Hematopoietic multipotent progenitor cell treated with erythropoietin and hydrocortisone succinate and interleukin-3 and kit ligand, for 17 days (in vitro differentiated cells): ENCODE results near the gene DOHH.
A peak's percentile ranks its signal among the peaks of the same experiment; 100 is the strongest.

Source experiments
- DNase-seq: peaks from one replicate; pipeline ENCODE4 v3.0.0-alpha.2; 2015; ENCODE audit warnings: low spot score

Gene DOHH, protein sequence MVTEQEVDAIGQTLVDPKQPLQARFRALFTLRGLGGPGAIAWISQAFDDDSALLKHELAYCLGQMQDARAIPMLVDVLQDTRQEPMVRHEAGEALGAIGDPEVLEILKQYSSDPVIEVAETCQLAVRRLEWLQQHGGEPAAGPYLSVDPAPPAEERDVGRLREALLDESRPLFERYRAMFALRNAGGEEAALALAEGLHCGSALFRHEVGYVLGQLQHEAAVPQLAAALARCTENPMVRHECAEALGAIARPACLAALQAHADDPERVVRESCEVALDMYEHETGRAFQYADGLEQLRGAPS

DNA sequence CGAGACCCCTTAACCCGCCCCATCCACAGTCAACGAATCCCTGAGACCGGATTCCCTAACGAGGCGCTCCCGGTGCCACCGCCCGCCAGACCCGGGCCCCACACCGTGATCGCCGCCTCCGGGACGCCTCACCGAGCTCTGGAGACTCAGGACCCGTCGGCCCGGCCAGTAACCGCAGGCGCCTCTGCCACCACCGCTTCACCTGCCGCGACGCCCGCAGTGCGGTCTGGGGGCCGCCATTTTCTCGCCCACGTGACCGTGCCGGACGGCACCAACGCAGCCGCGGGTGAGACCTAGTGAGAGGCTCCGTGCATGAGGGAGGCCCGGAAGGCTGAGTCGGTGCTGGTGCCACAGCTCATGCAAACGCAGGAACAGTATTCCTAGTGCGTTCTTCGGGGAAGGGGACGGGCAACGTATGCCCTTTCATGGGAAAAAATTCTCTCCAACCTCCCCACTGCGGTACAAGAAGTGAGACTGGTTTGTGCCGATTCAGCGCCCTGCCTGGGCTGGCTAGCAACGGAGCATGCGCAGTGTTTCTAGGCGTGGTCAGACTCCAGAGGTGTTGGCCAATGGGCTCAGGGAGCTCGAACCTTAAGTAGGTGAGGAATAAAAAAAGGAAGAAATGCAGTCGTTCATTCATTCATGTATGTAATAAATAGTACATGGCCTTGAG lies at the start of gene DOHH:
Gene DOHH (minus strand): TSS at position 246 of the 673 bp plus-strand sequence. CDS start 3,860 bp downstream, outside the sequence.
- DNase-seq: peak; percentile 100

DNA sequence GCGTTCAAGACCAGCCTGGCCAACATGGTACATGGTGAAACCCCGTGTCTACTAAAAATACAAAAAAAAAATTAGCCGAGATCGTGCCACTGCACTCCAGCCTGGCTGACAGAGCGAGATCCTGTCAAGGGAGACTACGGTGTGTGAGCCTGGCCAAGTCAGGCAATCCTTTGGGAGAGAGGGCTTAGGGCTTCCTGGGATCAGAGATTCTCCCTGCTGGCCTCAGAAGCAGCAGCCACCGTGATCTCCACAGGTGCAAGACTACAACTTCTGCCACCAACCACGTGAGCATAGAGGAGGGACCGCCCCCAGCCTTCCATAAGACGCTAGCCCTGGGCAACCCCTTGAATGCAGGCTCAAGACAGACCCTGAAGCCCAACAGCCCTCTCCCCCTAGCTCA lies 49.3 kb upstream of the DOHH start:
- DNase-seq: no peak

DNA sequence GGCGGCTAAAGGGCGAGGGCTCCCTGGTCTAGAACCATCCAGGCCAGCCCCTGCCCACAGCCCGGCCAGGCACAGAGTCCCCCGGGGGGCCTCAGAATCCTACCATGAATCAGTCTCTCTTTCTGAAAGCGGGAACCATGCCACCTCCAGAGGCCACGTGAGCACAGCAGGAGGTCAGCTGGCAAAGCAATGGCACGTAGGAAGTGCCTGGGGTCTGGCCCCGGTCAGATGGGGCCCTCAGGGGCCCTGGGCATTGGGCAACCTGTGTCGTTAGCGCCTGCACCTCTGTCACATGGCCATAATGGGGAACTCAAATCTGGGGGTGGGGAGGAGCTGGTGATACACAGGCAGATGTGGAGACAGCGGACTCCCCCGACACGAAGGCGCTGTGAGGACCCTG lies 48.1 kb upstream of the DOHH start:
- DNase-seq: no peak

DNA sequence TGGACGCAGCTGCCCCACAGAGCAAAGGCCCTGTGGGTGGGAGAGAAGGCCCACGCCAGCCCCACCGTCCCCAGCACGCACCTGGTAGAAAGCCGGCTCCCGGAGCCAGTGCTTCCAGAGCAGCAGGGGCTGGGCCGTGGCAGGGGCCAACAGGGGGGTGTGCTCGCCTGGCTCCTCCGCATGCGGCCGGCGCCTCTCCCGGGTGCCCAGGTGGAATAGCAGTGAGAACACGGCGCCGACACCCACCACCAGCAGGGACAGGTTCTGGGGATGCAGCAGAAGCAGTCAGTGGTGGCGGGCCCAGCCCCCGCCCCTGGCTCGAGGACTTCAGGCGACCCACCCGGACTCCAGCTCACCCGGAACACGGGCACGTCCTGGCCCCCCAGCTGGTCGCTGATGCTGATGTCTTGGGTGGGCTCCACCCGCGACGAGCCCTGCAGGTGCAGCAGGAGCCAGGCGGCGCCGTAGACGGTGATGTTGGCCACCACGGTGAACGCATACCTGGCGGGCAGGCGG lies 47.4 kb upstream of the DOHH start:
- no peak for DNase-seq

DNA sequence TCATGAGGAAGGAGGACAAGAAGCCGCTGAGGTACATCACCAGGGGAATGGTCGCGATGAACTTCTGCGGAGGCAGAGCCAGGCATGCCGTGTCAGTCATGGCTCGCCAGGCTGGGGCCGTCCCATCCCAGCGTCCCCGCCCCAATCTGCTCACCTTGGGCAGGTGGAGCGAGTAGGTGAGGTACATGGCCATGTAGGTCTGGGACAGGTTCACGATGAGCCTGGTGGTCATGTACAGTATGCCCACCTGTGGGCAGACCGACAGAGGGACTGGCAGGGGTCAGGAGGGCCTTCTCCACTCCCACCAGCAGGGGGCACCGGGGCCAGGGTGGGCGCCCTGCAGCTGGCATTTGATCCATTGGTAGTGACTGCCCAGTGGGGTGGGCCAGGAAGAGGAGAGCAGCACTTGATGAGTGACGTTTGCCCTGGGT lies 46.8 kb upstream of the DOHH start:
- peak; percentile 47 for DNase-seq

DNA sequence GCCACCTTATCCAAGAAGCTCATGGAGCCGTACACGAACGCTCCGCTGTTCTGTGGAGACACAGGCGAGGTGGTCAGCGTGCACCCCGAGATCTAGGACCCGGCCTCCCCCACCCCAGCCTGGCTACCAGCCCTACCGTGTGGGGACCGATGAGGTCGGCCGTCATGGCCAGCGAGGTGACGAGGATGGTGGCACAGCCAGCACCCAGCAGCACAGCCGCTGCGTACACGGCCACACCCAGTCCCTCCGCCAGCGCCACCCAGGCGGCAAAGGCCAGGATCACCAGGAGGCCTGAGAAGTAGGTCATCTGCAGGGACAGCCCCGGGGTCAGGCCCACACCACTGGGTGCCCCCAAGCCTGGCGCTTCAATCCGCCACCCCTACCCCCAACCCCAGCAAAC lies 45.6 kb upstream of the DOHH start:
- DNase-seq: no peak

DNA sequence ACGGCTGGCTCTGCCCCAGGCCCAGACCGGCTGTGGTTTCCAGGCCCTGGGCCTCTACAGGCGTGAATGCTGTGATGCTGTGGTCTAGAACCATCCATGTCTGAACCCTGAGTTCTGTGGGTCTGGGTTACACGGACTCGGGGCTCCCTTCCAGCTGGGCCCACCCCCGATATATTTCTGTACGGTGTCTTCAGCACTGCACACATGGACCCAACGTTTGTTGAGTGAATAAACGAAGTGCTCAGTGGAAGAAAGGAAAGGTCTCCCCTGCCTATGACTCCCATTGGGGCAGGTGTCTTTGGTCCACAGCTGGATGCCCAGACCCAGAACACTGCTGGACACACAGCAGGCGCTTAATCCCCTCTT lies 45.2 kb upstream of the DOHH start:
- no peak for DNase-seq

DNA sequence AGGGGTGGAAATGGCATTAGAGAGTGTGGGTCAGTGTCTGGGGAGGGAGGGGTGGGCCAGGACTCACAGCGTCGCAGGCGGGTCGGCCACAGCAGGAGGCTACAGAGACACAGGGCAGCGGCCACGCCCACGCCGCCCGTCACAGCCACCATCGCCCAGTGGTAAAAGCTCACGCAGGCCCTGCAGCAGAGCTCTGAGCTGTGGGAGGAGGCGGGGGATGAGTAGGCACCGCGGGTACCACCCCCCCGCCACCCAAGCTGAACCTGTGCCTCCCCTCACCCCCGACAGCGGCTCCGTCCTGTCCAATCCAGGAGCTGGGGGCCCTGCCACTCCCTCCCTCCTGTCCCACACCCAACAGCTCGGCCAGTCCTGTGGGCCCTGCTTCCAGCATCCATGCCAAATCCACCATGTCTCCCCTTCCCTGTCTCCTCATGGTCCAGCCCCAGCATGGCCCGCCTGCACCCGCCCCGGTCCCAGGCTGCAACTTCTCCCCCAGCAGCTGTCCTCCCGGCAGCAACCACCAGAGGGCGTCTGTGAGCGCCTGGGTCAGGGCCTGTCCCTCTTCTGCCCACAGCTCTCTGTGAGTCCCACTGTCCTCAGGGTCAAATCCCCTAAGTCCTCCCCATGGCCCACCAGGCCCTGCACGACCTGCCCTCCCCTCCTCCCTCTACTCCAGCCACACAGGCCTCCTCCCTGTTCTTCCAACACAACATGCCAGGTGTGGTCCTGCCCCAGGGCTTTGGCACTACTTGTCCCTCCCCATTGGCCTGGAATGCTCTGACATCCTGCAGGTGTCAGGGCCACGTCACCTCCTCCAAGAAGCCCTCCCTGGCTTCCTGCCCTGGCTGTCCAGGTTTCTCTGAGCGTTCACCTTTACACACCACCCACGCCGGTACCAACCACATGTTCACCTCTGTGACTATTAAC lies 44.5 kb upstream of the DOHH start:
- DNase-seq: peak; percentile 84

DNA sequence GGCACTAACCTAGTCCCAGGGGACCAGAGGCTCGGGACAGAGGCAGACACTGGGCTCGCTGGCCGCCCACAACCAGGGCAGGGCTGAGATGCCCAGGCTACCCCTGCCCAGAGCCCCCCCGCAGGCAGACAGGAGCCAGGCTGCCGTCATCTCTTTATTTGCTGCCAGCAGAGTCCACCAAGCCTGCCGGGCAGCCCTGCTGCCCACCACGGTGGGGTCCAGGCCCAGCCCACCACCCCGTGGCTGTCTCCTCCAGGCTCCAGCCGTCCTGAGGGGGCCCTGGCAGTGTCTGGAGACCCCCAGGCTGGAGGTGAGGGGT lies 43.5 kb upstream of the DOHH start:
- DNase-seq: no peak

DNA sequence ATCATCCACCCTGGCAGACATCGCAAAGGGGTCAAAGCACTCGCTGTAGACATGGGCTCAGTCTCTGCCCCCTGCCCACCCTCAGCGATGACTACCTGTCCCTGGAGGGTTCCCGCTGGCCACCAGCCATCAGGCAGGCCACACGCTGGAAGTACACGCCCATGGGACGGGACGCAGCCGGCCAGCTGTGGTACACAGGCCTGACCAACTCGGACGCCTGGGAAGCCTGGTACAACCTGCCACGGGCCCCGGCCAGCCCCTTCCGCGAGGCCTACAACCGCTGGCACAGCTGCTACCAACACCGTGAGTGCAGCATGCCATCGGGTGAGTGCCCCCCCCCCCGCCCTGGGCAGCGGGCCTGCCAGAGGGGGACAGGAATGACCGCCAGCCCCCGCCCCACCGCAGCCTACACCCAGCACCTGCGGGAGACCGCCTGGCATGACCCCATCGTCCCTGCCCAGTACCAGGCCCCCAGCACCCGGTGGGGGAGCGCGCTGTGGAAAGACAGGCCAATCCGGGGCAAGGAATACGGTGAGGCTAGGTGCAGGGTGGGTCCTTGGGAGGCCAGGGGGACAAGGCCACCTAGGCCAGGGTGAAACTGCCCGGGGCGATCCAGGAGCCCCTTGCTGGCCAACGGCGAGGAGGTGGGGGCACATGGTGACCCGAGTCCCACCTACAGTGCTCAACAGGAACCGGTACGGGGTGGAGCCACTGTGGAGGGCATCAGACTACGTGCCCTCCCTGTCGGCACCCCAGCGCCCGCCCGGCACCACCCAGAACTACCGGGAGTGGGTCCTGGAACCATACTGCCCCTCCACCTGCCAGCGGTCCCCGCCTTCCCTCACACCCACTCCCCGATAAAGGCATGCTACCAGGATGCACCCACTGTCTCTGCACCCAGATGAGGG lies 42.9 kb upstream of the DOHH start:
- DNase-seq: no peak

DNA sequence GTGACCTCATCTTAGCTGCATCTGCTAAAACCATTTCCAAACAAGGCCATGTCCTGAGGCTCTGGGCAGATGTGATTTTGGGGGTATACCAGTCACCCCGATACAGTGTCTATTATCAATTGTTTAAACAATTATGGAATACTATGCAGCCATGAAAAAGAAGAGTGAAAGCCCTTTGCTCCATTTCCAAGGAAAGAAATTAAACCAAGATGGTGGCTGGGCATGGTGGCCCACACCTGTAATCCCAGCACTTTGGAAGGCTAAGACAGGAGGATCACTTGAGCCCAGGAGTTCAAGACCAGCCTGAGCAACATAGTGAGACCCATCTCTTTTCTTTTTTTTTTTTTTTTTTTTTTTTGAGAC lies 39.3 kb upstream of the DOHH start:
- DNase-seq: no peak

DNA sequence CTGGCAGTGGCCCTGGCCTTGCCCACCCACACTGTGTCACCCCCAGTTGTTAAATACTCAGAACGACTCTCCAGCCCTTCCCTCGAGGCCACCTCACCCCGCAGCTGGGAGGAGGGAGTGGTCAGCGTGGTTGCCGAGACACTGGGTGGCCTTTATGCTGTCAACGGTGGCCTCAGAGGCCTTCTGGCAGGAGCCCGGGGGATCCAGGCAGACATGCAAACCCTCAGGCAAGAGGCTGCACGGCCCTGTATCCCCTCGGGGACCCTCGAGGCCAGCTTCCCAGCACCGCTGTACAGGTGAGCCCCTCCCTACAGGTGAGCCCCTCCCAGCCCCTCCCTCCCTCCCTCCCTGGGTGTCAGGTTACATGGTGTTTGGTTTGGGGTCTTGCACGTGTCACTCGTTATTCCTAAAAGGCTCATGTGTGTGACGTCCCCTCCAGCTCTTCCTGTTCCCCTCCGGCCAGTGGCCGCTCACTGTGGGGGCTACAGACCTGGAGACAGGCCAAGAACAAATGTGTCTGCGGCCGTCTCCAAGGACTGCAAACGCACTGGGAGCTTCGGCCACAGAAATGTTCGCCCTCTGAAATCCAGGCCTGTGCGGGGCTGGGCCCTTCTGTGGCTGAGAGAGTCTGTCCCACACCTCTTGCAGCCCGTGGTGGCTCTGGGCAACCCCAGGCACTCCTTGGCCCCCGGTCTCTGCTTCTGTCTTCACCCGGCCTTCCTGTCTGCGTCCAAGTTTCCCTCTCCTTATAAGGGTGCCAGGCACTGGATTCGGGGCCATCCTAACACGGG lies 38.7 kb upstream of the DOHH start, which contains the start of gene TEKTIP1:
Gene TEKTIP1 (plus strand): TSS at position 210 of the 791 bp plus-strand sequence. CDS start 4 bp downstream, at position 214.
- DNase-seq: no peak

DNA sequence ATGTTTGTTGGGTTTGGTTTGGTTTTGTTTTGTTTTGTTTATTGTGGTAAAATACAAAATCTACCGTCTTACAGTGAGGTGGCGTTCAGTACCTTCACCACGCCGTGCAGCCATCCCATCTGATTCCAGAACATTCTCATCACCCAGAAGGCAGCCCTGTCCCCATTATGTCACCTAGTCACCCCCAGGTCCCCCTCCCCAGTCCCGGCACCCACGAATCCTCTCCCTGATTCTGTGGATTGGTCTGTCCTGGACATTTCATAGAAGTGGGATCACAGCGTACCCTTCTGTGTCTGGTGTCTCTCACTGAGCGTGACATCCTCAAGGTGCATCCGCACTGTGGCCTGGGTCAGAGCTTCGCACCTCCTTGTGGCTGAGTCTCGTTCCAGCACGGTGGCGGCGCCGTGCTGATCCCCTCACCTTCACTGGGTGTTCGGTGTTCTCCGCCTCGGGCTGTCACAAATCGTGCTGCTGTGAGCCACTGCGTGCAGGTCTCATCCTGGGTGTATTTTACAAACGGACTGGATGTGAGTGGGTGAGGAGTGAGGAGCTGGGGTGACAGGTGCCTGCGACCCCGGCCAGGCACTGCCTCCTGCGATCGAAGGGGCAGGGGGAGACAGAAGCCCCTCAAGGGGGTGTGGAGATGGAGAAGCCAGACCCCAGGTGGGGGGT lies 37.9 kb upstream of the DOHH start:
- DNase-seq: no peak

DNA sequence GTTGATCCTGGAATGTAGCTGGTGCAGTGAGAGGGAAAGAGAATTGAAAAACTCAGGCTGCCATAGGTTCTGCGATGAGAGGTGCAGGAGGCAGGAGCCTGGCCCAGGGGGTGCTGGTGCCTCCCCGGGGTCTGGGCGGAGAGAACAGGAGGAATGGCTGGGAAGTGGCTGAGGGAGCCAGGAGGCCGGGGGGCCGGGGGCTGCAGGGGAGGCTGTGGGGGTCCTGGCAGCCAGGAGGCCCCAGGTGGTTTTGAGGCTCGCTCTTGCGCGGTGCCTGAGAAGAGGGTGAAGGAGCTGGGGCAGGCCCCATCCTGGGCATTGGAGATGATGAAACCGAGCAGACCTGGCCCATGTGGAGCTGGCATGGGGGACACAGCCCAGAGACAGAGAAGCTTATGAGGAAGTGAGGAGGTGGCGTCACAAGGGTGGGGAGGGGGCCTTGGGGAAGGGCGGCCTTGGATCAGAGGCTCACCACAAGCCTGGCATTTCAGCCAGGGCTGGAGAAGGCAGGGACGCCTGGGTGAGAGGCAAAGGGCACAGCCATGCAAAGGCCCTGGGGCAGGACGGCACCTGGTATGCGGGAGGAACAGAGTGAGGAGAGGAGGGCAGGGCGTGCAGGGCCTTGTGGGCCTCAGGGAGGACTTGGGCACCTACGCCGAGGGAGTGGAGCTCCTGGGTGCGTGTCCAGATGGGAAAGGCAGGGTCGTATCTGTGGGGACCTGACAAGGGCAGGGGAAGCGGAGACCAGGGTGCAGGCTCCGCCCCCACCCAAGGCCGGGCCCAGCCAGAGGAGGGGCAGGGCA lies 37.2 kb upstream of the DOHH start:
- DNase-seq: no peak

DNA sequence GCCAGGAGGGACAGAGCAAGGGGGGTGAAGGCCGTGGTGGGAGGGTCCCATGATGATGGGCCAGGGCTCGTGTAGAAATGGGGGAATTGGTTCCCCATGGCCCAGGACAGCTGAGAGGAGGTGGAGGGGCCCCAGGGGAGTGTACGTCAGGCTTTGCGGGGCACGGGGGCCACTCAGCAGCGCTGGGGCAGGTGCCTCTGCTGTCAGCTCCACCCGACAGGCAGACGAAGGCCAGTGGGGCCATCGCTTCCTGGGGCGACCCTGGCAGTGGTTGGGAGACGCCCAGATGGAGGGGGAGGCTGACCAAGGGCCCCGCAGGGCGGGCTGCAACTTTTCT lies 36.6 kb upstream of the DOHH start:
- DNase-seq: no peak

DNA sequence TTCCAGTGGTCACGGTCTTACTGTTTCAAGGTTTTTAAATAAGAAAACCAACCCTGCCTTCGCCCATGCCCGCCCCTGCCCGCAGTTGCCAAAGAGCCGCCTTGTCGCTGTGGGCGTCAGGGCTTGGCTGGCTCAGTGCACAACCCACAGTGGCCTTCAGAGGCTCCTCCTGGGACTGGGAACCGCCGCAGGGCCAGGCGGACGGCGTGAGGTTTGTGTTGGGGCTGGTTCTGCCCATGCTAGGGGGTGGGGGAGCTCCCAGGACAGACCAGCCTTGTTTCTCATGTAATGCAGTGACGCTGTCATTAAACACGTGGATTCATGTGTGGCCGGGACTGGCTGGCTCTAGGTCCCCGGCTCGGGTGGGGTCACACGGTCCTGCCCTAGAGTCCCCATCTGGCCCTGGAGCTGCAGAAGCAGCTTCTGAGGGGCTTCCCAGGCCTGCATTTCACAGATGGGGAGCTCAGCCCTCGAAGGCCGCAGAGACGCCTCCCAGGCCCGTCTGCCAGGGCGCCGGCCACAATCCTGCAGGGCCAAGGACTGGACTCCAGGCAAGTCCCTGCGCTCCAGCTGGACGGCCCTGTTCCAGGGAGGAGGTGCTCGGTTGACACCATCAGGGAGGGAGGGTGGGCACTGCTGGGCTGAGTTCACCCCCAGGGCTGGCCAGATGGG lies 36.1 kb upstream of the DOHH start:
- no peak for DNase-seq

DNA sequence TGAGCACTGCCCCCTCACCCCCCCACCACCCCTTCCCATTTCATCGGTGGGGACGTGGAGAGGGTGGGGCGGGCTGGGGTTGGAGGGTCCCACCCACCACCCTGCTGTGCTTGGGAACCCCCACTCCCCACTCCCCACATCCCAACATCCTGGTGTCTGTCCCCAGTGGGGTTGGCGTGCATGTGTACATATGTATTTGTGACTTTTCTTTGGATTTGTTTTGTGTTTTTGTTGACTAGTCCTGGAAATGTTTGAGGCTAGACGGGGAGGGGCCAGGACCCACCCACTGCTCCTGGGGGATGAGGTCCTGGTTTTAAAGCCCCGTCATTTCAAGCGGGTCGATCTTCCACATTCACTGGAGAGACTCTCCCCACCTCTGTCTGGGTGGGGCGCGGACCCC lies 35.5 kb upstream of the DOHH start:
- DNase-seq: no peak

DNA sequence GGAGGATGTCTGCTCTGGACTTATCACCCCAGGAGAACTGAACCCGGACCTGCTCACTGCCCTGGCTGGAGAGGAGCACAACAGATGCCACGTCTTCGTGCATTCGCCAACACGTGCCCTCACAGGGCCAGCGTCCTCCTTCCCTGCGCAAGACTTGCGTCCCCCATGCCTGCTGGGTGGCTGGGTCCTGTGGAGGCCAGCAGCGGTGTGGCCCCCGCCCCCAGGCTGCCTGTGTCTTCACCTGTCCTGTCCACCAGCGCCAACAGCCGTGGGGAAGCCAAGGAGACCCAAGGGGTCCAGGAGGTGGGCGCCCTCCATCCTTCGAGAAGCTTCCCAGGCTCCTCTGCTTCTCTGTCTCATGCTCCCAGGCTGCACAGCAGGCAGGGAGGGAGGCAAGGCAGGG lies 35.1 kb upstream of the DOHH start:
- DNase-seq: no peak

DNA sequence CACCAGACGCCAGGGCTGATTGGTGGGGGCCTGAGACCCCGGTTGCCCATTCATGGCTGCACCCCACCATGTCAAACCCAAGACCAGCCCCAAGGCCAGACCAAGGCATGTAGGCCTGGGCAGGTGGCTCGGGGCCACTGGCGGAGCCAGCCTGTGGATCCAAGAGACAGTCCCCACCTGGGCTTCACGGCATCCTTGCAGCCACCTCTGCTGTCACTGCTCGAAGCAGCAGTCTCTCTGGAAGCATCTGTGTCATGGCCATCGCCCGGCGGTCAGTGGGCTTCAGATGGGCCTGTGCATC lies 34.7 kb upstream of the DOHH start:
- DNase-seq: no peak
